ENCODE data around the gene B4GALNT3.

DNA sequence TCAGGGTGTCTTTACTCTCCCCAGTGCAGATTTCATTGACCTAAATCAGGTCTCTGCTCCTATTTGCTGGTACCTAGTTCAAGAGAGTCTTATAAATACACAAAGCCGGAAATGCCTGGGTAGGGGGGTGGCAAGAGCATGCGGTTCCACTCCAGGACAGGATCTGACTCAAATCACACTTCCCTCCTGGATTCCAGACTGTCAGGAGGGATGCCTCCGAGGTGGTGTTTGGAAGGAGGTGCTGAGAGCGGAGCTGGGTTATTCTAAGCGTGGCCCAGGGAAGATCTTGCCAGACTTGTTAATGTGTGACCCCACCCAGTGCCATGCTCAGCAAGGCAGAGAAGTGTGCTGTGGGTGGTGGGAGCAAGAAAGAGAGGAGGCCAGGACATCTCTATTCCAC, 49.8 kb downstream of the B4GALNT3 start:
- TF ChIP-seq EZH2phosphoT487 (IDR thresholded peaks at IDR 0.05; ENCODE audit: insufficient read depth, low read depth) = no peak
- no peak for TF ChIP-seq EZH2 (IDR thresholded peaks at IDR 0.05; ENCODE audit: insufficient read depth, poor library complexity, severe bottlenecking)
